HepG2 (cell line): ENCODE results near the gene DNAJC30. TPM values are rescaled to one million over a fixed set of nuclear protein-coding genes. Genes with fewer than 3 reads are reported as not detected.

Experiments used
- KIAA2018 ChIP-seq: sonication (generic); formaldehyde crosslinking; IDR thresholded peaks from 2 replicates; pipeline ENCODE4 v1.5.0; 2020; ENCODE audit warnings: mild to moderate bottlenecking, missing genetic modification reagents, borderline replicate concordance
- NR2C2 ChIP-seq: sonication (generic); formaldehyde crosslinking; IDR thresholded peaks from 2 replicates; pipeline ENCODE4 v1.4.0; 2020; ENCODE audit warnings: missing genetic modification reagents, mild to moderate bottlenecking, moderate library complexity, borderline replicate concordance
- SNAI1 ChIP-seq: sonication (generic); formaldehyde crosslinking; IDR thresholded peaks from 2 replicates; pipeline ENCODE4 v1.5.0; 2020; ENCODE audit warnings: mild to moderate bottlenecking, missing genetic modification reagents, borderline replicate concordance
- ZFP91 ChIP-seq: sonication (generic); formaldehyde crosslinking; IDR thresholded peaks from 2 replicates; pipeline ENCODE4 v1.9.0; 2022; ENCODE audit warnings: missing genetic modification reagents, mild to moderate bottlenecking, borderline replicate concordance
- ZNF646 ChIP-seq: sonication (generic); formaldehyde crosslinking; IDR thresholded peaks from 2 replicates; pipeline ENCODE4 v1.9.0; 2021; ENCODE audit warnings: mild to moderate bottlenecking, missing genetic modification reagents
- ZNF687 ChIP-seq: sonication (generic); formaldehyde crosslinking; IDR thresholded peaks from 2 replicates; pipeline ENCODE4 v1.5.1; 2020; ENCODE audit warnings: mild to moderate bottlenecking, missing genetic modification reagents, moderate library complexity
- polyA plus RNA-seq, 8 experiments: library from polyadenylated mRNA; depleted of rRNA in 3 of 8; stranded (reverse) in 7 of 8; unstranded in 1 of 8; fragments of >200 nt; fragmentation: Illumina TruSeq in 4 of 8; extraction: Trizol in 4 of 8; gene quantifications; 2 replicates each; pipeline versions ENCODE4 v1.2.1 to v1.2.3, GENCODE V29; 2011 to 2016; ENCODE audit warnings: low read depth in 4 of 8, missing spikeins in 1 of 8, mixed read lengths in 1 of 8; ENCODE audit not compliant: insufficient read depth in 1 of 8
- total RNA-seq, 5 experiments: library from RNA; depleted of rRNA; stranded (reverse); fragments of >200 nt; fragmentation: Illumina TruSeq; extraction: Trizol; gene quantifications; 2 replicates each; pipeline ENCODE4 v1.2.3, GENCODE V29; 2016; ENCODE audit warnings: low read depth in 1 of 5

Gene DNAJC30
- total and polyA plus RNA-seq, 2 of the 13 experiments (the other 11 are each of a cell fraction or from before 2014, with no cell fraction given): 3.3 to 3.8 TPM

- 0 out of 2 replicates have a peak, but pooled peaks have one; percentile 40 for TF ChIP-seq ZFP91 (CRISPR knock-in tag)
- TF ChIP-seq ZNF646 (CRISPR knock-in tag): no peak
- no peak for TF ChIP-seq SNAI1 (CRISPR knock-in tag)
- no peak for TF ChIP-seq NR2C2 (CRISPR knock-in tag)
- no peak for TF ChIP-seq KIAA2018 (CRISPR knock-in tag)
- peak; percentile 27; the same call in 1 of the 2 replicates for TF ChIP-seq ZNF687 (CRISPR knock-in tag)
These were observed 16.3 kb upstream of the DNAJC30 start (continued) for GRCh38 chr7:73699370-73700068.
